ENCODE results near the gene PRR18. TPM values are rescaled to one million over a fixed set of nuclear protein-coding genes. Genes with fewer than 3 reads are reported as not detected.
A peak's percentile ranks its signal among the peaks of the same experiment; 100 is the strongest.

Gene PRR18
- total and polyA plus RNA-seq, 2 of the 8 experiments (the other 6 are each of a cell fraction or from before 2014, with no cell fraction given) = 0.08 to 0.19 TPM

- Histone ChIP-seq H3K79me1 (ENCODE audit: low read depth, low read length) (no peaks in the 10 kb centered on the region), H3K9ac (replicated peaks in 1 of 4; ENCODE audit: extremely low read depth in 1 of 4, low read depth in 3 of 4, low read length in 3 of 4) (no peak overlapping the region; a peak in 1 of 7 replicates), H3K14ac (ENCODE audit: insufficient read length) (no peak overlapping the region), H4K91ac (replicated peaks; ENCODE audit: insufficient read length, low read length) (peak overlapping the region; percentile 13), H3K36me3 (ENCODE audit: control insufficient read depth in 2 of 4, insufficient read depth in 4 of 4, low read length in 3 of 4) (no peaks in the 10 kb centered on the region), H3K4ac (replicated peaks; ENCODE audit: insufficient read length, low read depth, low read length) (no peak overlapping the region), H3K23me2 (ENCODE audit: low read depth, low read length) (no peaks in the 10 kb centered on the region), H3K23ac (ENCODE audit: insufficient read length) (no peak overlapping the region), H4K20me1 (replicated peaks in 1 of 2; ENCODE audit: control insufficient read depth in 1 of 2, insufficient read depth in 2 of 2, low read length in 2 of 2) (peaks cover 0 to 3% of the 10 kb centered on the region in 2 experiments), H4K5ac (ENCODE audit: insufficient read length, low read depth, low read length) (no peak overlapping the region), H3K27me3 (replicated peaks in 1 of 4; ENCODE audit: control insufficient read depth in 3 of 4, extremely low read depth in 1 of 4, insufficient read depth in 3 of 4, low read length in 3 of 4) (peaks cover 0 to 13% (median 0%) of the 10 kb centered on the region in 4 experiments; a peak in 3 of 7 replicates), H2BK5ac (ENCODE audit: low read depth, low read length) (no peak overlapping the region; the same call in 1 of the 2 replicates), H2BK20ac (ENCODE audit: low read length) (no peak overlapping the region), H4K8ac (ENCODE audit: extremely low read depth, insufficient read depth, low read length) (no peak overlapping the region), H3K18ac (ENCODE audit: extremely low read depth, low read length) (no peak overlapping the region), H2AFZ (ENCODE audit: low read length) (no peak overlapping the region), H3K9me3 (ENCODE audit: insufficient read depth in 2 of 2, low read depth in 1 of 2, low read length in 1 of 2) (no peaks in the 10 kb centered on the region), H3K4me3 (ENCODE audit: extremely low read depth in 1 of 4, insufficient read depth in 2 of 4, low read depth in 3 of 4, low read length in 4 of 4) (no peak overlapping the region), H2BK15ac (ENCODE audit: low read length) (no peak overlapping the region), H2BK120ac (replicated peaks; ENCODE audit: low read depth, low read length) (no peak overlapping the region), H3K27ac (ENCODE audit: low read depth, low read length) (no peak overlapping the region), H3K56ac (replicated peaks; ENCODE audit: insufficient read length, low read depth, low read length) (no peak overlapping the region), H3K4me1 (replicated peaks in 1 of 4; ENCODE audit: control insufficient read depth in 3 of 4, insufficient read depth in 4 of 4, low read length in 3 of 4) (no peaks in the 10 kb centered on the region), H2BK12ac (ENCODE audit: low read depth, low read length) (no peak overlapping the region), H2AK5ac (ENCODE audit: low read depth, low read length) (no peak overlapping the region), H3K79me2 (ENCODE audit: control insufficient read depth in 1 of 2, insufficient read depth in 2 of 2, low read length in 2 of 2) (no peaks in the 10 kb centered on the region; a peak in 1 of 4 replicates), H3K4me2 (ENCODE audit: insufficient read depth in 1 of 2, low read depth in 2 of 2, low read length in 2 of 2) (no peak overlapping the region)
- DNase-seq (ENCODE audit: low read depth in 1 of 2, low spot score in 2 of 2) = no peak
- 80% methylated on average over 8 of the region's 8 CpGs; no CpG with 5 or more reads in 1 of the 2 experiments for WGBS, 2 experiments (ENCODE audit: extremely low coverage in 1 of 2, insufficient coverage in 1 of 2, insufficient read length in 1 of 2, insufficient replicate concordance in 2 of 2, low coverage in 1 of 2, low lambda C conversion rate in 2 of 2, missing lambda C conversion rate in 1 of 2)
- peak; percentile 72 for FAIRE-seq
- ChIA-PET CTCF (ENCODE audit: partially characterized antibody) (interaction anchor here (1.1 to 5.1 kb wide), 4 partner anchors 11 to 121 kb away, joined by 3 to 64 read pairs (median 13); no protein-coding TSS in a partner anchor), POLR2A (ENCODE audit: partially characterized antibody) (no interaction called here)
- no peak for TF ChIP-seq KDM4A (IDR thresholded peaks at IDR 0.05; ENCODE audit: low read depth, low read length, severe bottlenecking)
- TF ChIP-seq NANOG (IDR thresholded peaks at IDR 0.05; ENCODE audit: insufficient read depth, low read depth, low read length, poor library complexity, severe bottlenecking) = no peak
- no peak for TF ChIP-seq RXRA (IDR thresholded peaks at IDR 0.05; ENCODE audit: insufficient read depth, low read depth, low read length)
- TF ChIP-seq SAP30 (IDR thresholded peaks at IDR 0.05; ENCODE audit: insufficient read depth, insufficient replicate concordance, low read length) = no peak
- TF ChIP-seq HDAC6 (IDR thresholded peaks at IDR 0.05; ENCODE audit: low read depth, low read length) = no peak
- TF ChIP-seq POLR2A (IDR thresholded peaks at IDR 0.05; ENCODE audit: control extremely low read depth in 1 of 2, low read depth in 2 of 2, low read length in 2 of 2) = no peak
- no peak for TF ChIP-seq POU5F1 (IDR thresholded peaks at IDR 0.05; ENCODE audit: low read depth, low read length)
- TF ChIP-seq ZNF274 (IDR thresholded peaks at IDR 0.05; ENCODE audit: borderline replicate concordance, extremely low read depth, low read length) = no peak
- TF ChIP-seq CBX8 (IDR thresholded peaks at IDR 0.05; ENCODE audit: borderline replicate concordance, low read depth, low read length) = no peak
- TF ChIP-seq CTBP2 (IDR thresholded peaks at IDR 0.05; ENCODE audit: borderline replicate concordance, insufficient read depth, insufficient read length, low read length) = no peak
- no peak for TF ChIP-seq NRF1 (IDR thresholded peaks at IDR 0.05; ENCODE audit: low read depth, low read length)
- no peak for TF ChIP-seq SP4 (IDR thresholded peaks at IDR 0.05; ENCODE audit: low read length)
- TF ChIP-seq SIX5 (IDR thresholded peaks at IDR 0.05; ENCODE audit: low read depth, low read length) = no peak
Observed at GRCh38 chr6:166278579-166279392, 29.4 kb downstream of the PRR18 start.

Measured in H1 (cell line).